Epidermal melanocyte (primary cell): ENCODE data around the gene FAM156A.
"Not testable (repeated sequence)": the region's sequence is repeated elsewhere in the genome, so short reads cannot be mapped to it uniquely, and the experiment has no call there.

Experiments
- DNase-seq: peaks from one replicate; pipeline ENCODE4 v3.0.0; 2011; ENCODE audit warnings: low spot score; ENCODE audit not compliant: insufficient read length

The FAM156A gene

DNA sequence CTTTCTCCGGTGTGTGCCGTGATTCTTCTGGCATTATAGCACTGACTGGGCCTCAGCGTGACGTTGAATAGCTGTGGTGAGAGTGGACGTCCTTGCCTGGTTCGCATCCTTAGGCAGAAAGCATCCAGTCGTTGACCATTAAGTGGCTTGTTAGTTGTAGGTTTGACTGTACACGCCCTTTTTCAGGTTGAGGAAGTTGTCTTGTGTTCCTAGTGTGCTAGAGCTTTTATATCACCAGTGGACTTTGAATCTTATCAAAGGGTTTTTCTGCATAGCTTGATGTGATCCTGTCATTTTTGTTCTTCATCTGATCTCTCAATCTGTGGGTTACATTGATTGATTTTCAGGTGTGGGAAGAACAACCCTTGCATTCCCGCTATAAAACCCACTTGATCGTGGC lies 52.8 kb downstream of the FAM156A start:
- not testable (repeated sequence) for DNase-seq
